Neuronal stem cell (in vitro differentiated cells): Measurements from ENCODE around the gene CENPP.

ENCODE experiments used
- DNase-seq: peaks from one replicate; pipeline ENCODE4 v3.0.0-alpha.2; 2013; ENCODE audit warnings: low spot score
- H2AFZ ChIP-seq: one replicate; pipeline ENCODE4 v1.6.1; 2013; ENCODE audit warnings: mild to moderate bottlenecking, low read length, inconsistent platforms
- H2AK5ac ChIP-seq: 2 replicates; pipeline ENCODE4 v1.6.1; 2013; ENCODE audit warnings: low read depth, mild to moderate bottlenecking, inconsistent platforms, low read length, moderate library complexity, mixed read lengths
- H2BK120ac ChIP-seq: 2 replicates; pipeline ENCODE4 v1.6.1; 2013; ENCODE audit warnings: low read depth, mild to moderate bottlenecking, inconsistent platforms, low read length, moderate library complexity, mixed read lengths
- H2BK12ac ChIP-seq: one replicate; pipeline ENCODE4 v1.6.1; 2013; ENCODE audit warnings: low read length, inconsistent platforms
- H2BK15ac ChIP-seq: 2 replicates; pipeline ENCODE4 v1.6.1; 2013; ENCODE audit warnings: mild to moderate bottlenecking, low read length, inconsistent platforms, mixed read lengths
- H2BK5ac ChIP-seq: one replicate; pipeline ENCODE4 v1.6.1; 2013; ENCODE audit warnings: inconsistent platforms, mild to moderate bottlenecking, low read length, moderate library complexity
- H3K14ac ChIP-seq: one replicate; pipeline ENCODE4 v1.6.1; 2013; ENCODE audit warnings: low read length, inconsistent platforms
- H3K18ac ChIP-seq: 2 replicates; pipeline ENCODE4 v1.6.1; 2013; ENCODE audit warnings: low read length, inconsistent platforms
- H3K23ac ChIP-seq: 2 replicates; pipeline ENCODE4 v1.6.1; 2013; ENCODE audit warnings: low read depth, mild to moderate bottlenecking, mixed read lengths, low read length, inconsistent platforms; ENCODE audit not compliant: poor library complexity
- H3K27ac ChIP-seq: replicated peaks from 3 replicates; pipeline ENCODE4 v1.5.1; 2013; ENCODE audit warnings: low read length, inconsistent platforms
- H3K27me3 ChIP-seq, 3 experiments: 2 replicates each; pipeline ENCODE4 v1.6.1; 2013; ENCODE audit warnings: low read length in 3 of 3, mild to moderate bottlenecking in 2 of 3, inconsistent platforms in 1 of 3, low read depth in 1 of 3, mixed read lengths in 1 of 3, moderate library complexity in 1 of 3; ENCODE audit not compliant: control insufficient read depth in 3 of 3, insufficient read depth in 3 of 3
- H3K36me3 ChIP-seq, 2 donors: replicated peaks in 1 of 2; 2 replicates each; pipeline ENCODE4 v1.6.1; 2013; ENCODE audit warnings: low read length in 2 of 2; ENCODE audit not compliant: control insufficient read depth in 2 of 2, insufficient read depth in 2 of 2
- H3K4ac ChIP-seq: 2 replicates; pipeline ENCODE4 v1.6.1; 2013; ENCODE audit warnings: inconsistent platforms, mild to moderate bottlenecking, low read length, moderate library complexity
- H3K4me1 ChIP-seq, 2 donors: 1 replicate in 1 of 2; 2 replicates in 1 of 2; pipeline ENCODE4 v1.6.1; 2013; ENCODE audit warnings: low read length in 2 of 2, low read depth in 1 of 2; ENCODE audit not compliant: control insufficient read depth in 2 of 2, insufficient read depth in 1 of 2
- H3K4me2 ChIP-seq: one replicate; pipeline ENCODE4 v1.6.1; 2013; ENCODE audit warnings: mild to moderate bottlenecking, low read length, inconsistent platforms; ENCODE audit not compliant: insufficient read depth, poor library complexity, severe bottlenecking
- H3K4me3 ChIP-seq, 2 donors: 2 replicates each; pipeline ENCODE4 v1.5.1; 2013; ENCODE audit warnings: low read length in 2 of 2, mild to moderate bottlenecking in 2 of 2, inconsistent platforms in 1 of 2, moderate library complexity in 1 of 2
- H3K79me1 ChIP-seq: one replicate; pipeline ENCODE4 v1.6.1; 2013; ENCODE audit warnings: low read depth, mild to moderate bottlenecking, inconsistent platforms, low read length, moderate library complexity
- H3K9ac ChIP-seq: one replicate; pipeline ENCODE4 v1.6.1; 2013; ENCODE audit warnings: mild to moderate bottlenecking, low read depth, low read length, inconsistent platforms; ENCODE audit not compliant: poor library complexity
- H3K9me3 ChIP-seq, 2 donors: replicated peaks in 1 of 2; 2 replicates each; pipeline versions ENCODE3 to v1.6.1; 2013; ENCODE audit warnings: low read length in 2 of 2, mild to moderate bottlenecking in 2 of 2, inconsistent platforms in 1 of 2, low read depth in 1 of 2, mixed read lengths in 1 of 2, moderate library complexity in 1 of 2; ENCODE audit not compliant: control insufficient read depth in 2 of 2, insufficient read depth in 1 of 2
- H4K8ac ChIP-seq: one replicate; pipeline ENCODE4 v1.6.1; 2013; ENCODE audit warnings: low read depth, mild to moderate bottlenecking, inconsistent platforms, low read length, moderate library complexity
- H4K91ac ChIP-seq: one replicate; pipeline ENCODE4 v1.6.1; 2013; ENCODE audit warnings: low read length, low read depth, mild to moderate bottlenecking, inconsistent platforms; ENCODE audit not compliant: poor library complexity
- WGBS, 2 donors: extraction: QIAGEN DNeasy Blood & Tissue Kit; methylation state at CpG; one replicate each; pipeline ENCODE4 v1.1.7; 2013; ENCODE audit warnings: missing lambda C conversion rate in 2 of 2, mixed read lengths in 1 of 2; ENCODE audit not compliant: insufficient read length in 2 of 2, insufficient replicate concordance in 1 of 2; ENCODE audit errors: extremely low coverage in 2 of 2; 5-methylcytosine and 5-hydroxymethylcytosine counted together

CENPP gene

GRCh38 chr9:92488681-92489550 is 163.2 kb downstream of the CENPP start:
- Histone ChIP-seq H4K91ac (no peak overlapping the region), H2BK5ac (no peak overlapping the region), H3K9me3 (no peaks in the 10 kb centered on the region), H2AK5ac (no peak overlapping the region), H3K4me2 (no peak overlapping the region), H3K18ac (no peak overlapping the region), H3K36me3 (no peaks in the 10 kb centered on the region), H3K14ac (no peak overlapping the region), H3K9ac (no peak overlapping the region), H2AFZ (no peak overlapping the region), H2BK12ac (no peak overlapping the region), H2BK120ac (no peak overlapping the region), H3K4me1 (peaks cover 0 to 4% of the 10 kb centered on the region in 2 donors), H3K27me3 (no peaks in the 10 kb centered on the region), H3K79me1 (no peaks in the 10 kb centered on the region), H2BK15ac (no peak overlapping the region), H4K8ac (no peak overlapping the region), H3K27ac (no peak overlapping the region), H3K4me3 (no peak overlapping the region), H3K23ac (no peak overlapping the region), H3K4ac (no peak overlapping the region)
- no CpG with 5 or more reads among the region's 4 CpGs for WGBS, 2 donors
- DNase-seq: no peak

- H3K4me1 ChIP-seq: peaks cover 0 to 4% of the 10 kb centered on the region in 2 donors
- DNase-seq: no peak
- no peaks in the 10 kb centered on the region for H3K27me3 ChIP-seq
- H2BK5ac ChIP-seq: no peak overlapping the region
- H3K18ac ChIP-seq: peak overlapping the region; percentile 20
- peak overlapping the region; percentile 78 for H3K23ac ChIP-seq
- no peak overlapping the region for H2AK5ac ChIP-seq
- no peaks in the 10 kb centered on the region for H3K36me3 ChIP-seq
- H3K4me2 ChIP-seq: no peak overlapping the region
- H2BK120ac ChIP-seq: no peak overlapping the region
- H2BK12ac ChIP-seq: no peak overlapping the region
- H3K4ac ChIP-seq: no peak overlapping the region
- no peak overlapping the region for H2BK15ac ChIP-seq
- no peak overlapping the region for H3K27ac ChIP-seq
- H3K79me1 ChIP-seq: no peaks in the 10 kb centered on the region
- H3K9ac ChIP-seq: no peak overlapping the region
- H3K9me3 ChIP-seq: no peaks in the 10 kb centered on the region
- peak overlapping the region; percentile 48 for H3K14ac ChIP-seq
- no CpG with 5 or more reads among the region's 3 CpGs for WGBS, 2 donors
- no peak overlapping the region for H4K8ac ChIP-seq
- H2AFZ ChIP-seq: no peak overlapping the region
- H3K4me3 ChIP-seq: no peak overlapping the region
- H4K91ac ChIP-seq: no peak overlapping the region
Measured at GRCh38 chr9:92492781-92493401, 167.1 kb downstream of the CENPP start.

GRCh38 chr9:92493749-92494387 is 168.1 kb downstream of the CENPP start:
- no peak overlapping the region for H3K4ac ChIP-seq
- no peak overlapping the region for H2AK5ac ChIP-seq
- no peaks in the 10 kb centered on the region for H3K36me3 ChIP-seq
- no peak overlapping the region for H2BK120ac ChIP-seq
- no peak overlapping the region for H4K91ac ChIP-seq
- no peak overlapping the region for H2AFZ ChIP-seq
- H2BK12ac ChIP-seq: no peak overlapping the region
- no peaks in the 10 kb centered on the region for H3K79me1 ChIP-seq
- no peak overlapping the region for H2BK5ac ChIP-seq
- H4K8ac ChIP-seq: no peak overlapping the region
- H3K9ac ChIP-seq: no peak overlapping the region
- no peak overlapping the region for H3K27ac ChIP-seq
- no peak overlapping the region for H2BK15ac ChIP-seq
- H3K27me3 ChIP-seq: no peaks in the 10 kb centered on the region
- H3K23ac ChIP-seq: no peak overlapping the region
- H3K4me3 ChIP-seq: no peak overlapping the region
- DNase-seq: no peak
- H3K14ac ChIP-seq: no peak overlapping the region
- WGBS, 2 donors: no CpG with 5 or more reads among the region's 9 CpGs
- H3K18ac ChIP-seq: peak overlapping the region; percentile 5
- H3K9me3 ChIP-seq: no peaks in the 10 kb centered on the region
- H3K4me1 ChIP-seq: peaks cover 4 to 6% of the 10 kb centered on the region in 2 donors
- no peak overlapping the region for H3K4me2 ChIP-seq

GRCh38 chr9:92494856-92495255 is 169.1 kb downstream of the CENPP start:
- Histone ChIP-seq H3K4ac (no peak overlapping the region), H3K27ac (no peak overlapping the region), H3K18ac (no peak overlapping the region), H2BK15ac (no peak overlapping the region), H3K9ac (no peak overlapping the region), H2AFZ (no peak overlapping the region), H3K23ac (no peak overlapping the region), H3K27me3 (no peaks in the 10 kb centered on the region), H4K91ac (no peak overlapping the region), H4K8ac (no peak overlapping the region), H3K4me2 (no peak overlapping the region), H2AK5ac (no peak overlapping the region), H3K14ac (no peak overlapping the region), H2BK12ac (no peak overlapping the region), H3K9me3 (no peaks in the 10 kb centered on the region), H3K4me3 (no peak overlapping the region), H3K4me1 (peaks cover 9% of the 10 kb centered on the region in 2 donors), H2BK5ac (no peak overlapping the region), H2BK120ac (no peak overlapping the region), H3K79me1 (no peaks in the 10 kb centered on the region), H3K36me3 (no peaks in the 10 kb centered on the region)
- WGBS, 2 donors: no CpG with 5 or more reads among the region's 2 CpGs
- DNase-seq: no peak
